MM.1S (cell line): ENCODE results near the gene HDX.

Source experiments
- DNase-seq: peaks from one replicate; pipeline ENCODE4 v3.0.0-alpha.2; 2015
- H2AFZ ChIP-seq: fragments of 300-600 bp; sonication (generic); 2 replicates; pipeline ENCODE4 v1.6.0; 2016; ENCODE audit warnings: antibody characterized with exemption, low read length
- H3F3A ChIP-seq: fragments of 300-600 bp; sonication (generic); 2 replicates; pipeline ENCODE4 v1.6.1; 2016; ENCODE audit warnings: mild to moderate bottlenecking, antibody characterized with exemption, low read length, moderate library complexity, mixed read lengths; ENCODE audit not compliant: insufficient read depth
- H3K27ac ChIP-seq: fragments of 300-600 bp; sonication (generic); 2 replicates; pipeline ENCODE4 v1.5.1; 2016; ENCODE audit warnings: mild to moderate bottlenecking, low read length
- H3K27me3 ChIP-seq: fragments of 300-600 bp; sonication (generic); replicated peaks from 2 replicates; pipeline ENCODE4 v1.6.0; 2016; ENCODE audit warnings: low read length; ENCODE audit not compliant: insufficient read depth
- H3K36me3 ChIP-seq: fragments of 300-600 bp; sonication (generic); replicated peaks from 2 replicates; pipeline ENCODE4 v1.6.1; 2016; ENCODE audit warnings: mild to moderate bottlenecking, low read length, mixed read lengths; ENCODE audit not compliant: insufficient read depth
- H3K4me1 ChIP-seq: fragments of 300-600 bp; sonication (generic); 2 replicates; pipeline ENCODE4 v1.6.1; 2016; ENCODE audit warnings: low read length, mixed read lengths
- H3K4me2 ChIP-seq: fragments of 300-600 bp; sonication (generic); 2 replicates; pipeline ENCODE4 v1.6.0; 2016; ENCODE audit warnings: low read depth, low read length
- H3K4me3 ChIP-seq: fragments of 300-600 bp; sonication (generic); 2 replicates; pipeline ENCODE4 v1.5.1; 2016; ENCODE audit warnings: low read length, mixed read lengths
- H3K79me2 ChIP-seq: fragments of 300-600 bp; sonication (generic); 2 replicates; pipeline ENCODE4 v1.6.1; 2016; ENCODE audit warnings: mixed run types, low read length, mixed read lengths
- H3K9ac ChIP-seq: fragments of 300-600 bp; sonication (generic); 2 replicates; pipeline ENCODE4 v1.6.1; 2016; ENCODE audit warnings: low read length, mixed read lengths
- H3K9me2 ChIP-seq: fragments of 300-600 bp; sonication (generic); replicated peaks from 2 replicates; pipeline ENCODE4 v1.6.1; 2016; ENCODE audit warnings: mild to moderate bottlenecking, low read length, mixed read lengths; ENCODE audit not compliant: insufficient read depth
- H3K9me3 ChIP-seq: fragments of 300-600 bp; sonication (generic); replicated peaks from 2 replicates; pipeline ENCODE4 v1.6.1; 2016; ENCODE audit warnings: mild to moderate bottlenecking, low read length, mixed read lengths; ENCODE audit not compliant: insufficient read depth
- H4K20me1 ChIP-seq: fragments of 300-600 bp; sonication (generic); 2 replicates; pipeline ENCODE4 v1.6.1; 2016; ENCODE audit warnings: mild to moderate bottlenecking, low read length, moderate library complexity, mixed read lengths; ENCODE audit not compliant: insufficient read depth
- EZH2 ChIP-seq: fragments of 300-600 bp; sonication (generic); optimal IDR thresholded peaks from 2 replicates; pipeline ENCODE3; 2017; ENCODE audit warnings: low read depth, mild to moderate bottlenecking, antibody characterized with exemption, low read length, mixed read lengths
- EZH2phosphoT487 ChIP-seq: fragments of 300-600 bp; sonication (generic); IDR thresholded peaks from 2 replicates; pipeline ENCODE4 v1.6.1; 2018; ENCODE audit warnings: antibody characterized with exemption, low read length
- TF ChIP-seq, protein P1 (sequence below): fragments of 300-600 bp; sonication (generic); IDR thresholded peaks from 2 replicates; pipeline ENCODE4 v1.5.1; 2016; ENCODE audit warnings: antibody characterized with exemption, low read length, mixed read lengths

HDX gene

GRCh38 chrX:84357296-84357695 is 145.0 kb downstream of the HDX start:
- no peaks in the 10 kb centered on the region for H3K9me3 ChIP-seq
- H3K4me2 ChIP-seq, result no peak overlapping the region
- no peaks in the 10 kb centered on the region for H4K20me1 ChIP-seq
- H3K79me2 ChIP-seq, result no peaks in the 10 kb centered on the region
- no peaks in the 10 kb centered on the region for H3K9me2 ChIP-seq
- no peaks in the 10 kb centered on the region for H3K4me1 ChIP-seq
- H3K4me3 ChIP-seq, result no peak overlapping the region
- no peak overlapping the region for H3K9ac ChIP-seq
- no peak overlapping the region for H3K27ac ChIP-seq
- no peaks in the 10 kb centered on the region for H3K27me3 ChIP-seq
- H2AFZ ChIP-seq, result no peak overlapping the region
- no peaks in the 10 kb centered on the region for H3F3A ChIP-seq
- TF ChIP-seq EZH2phosphoT487 (no peak), EZH2 (no peak)
- TF ChIP-seq, protein P1, sequence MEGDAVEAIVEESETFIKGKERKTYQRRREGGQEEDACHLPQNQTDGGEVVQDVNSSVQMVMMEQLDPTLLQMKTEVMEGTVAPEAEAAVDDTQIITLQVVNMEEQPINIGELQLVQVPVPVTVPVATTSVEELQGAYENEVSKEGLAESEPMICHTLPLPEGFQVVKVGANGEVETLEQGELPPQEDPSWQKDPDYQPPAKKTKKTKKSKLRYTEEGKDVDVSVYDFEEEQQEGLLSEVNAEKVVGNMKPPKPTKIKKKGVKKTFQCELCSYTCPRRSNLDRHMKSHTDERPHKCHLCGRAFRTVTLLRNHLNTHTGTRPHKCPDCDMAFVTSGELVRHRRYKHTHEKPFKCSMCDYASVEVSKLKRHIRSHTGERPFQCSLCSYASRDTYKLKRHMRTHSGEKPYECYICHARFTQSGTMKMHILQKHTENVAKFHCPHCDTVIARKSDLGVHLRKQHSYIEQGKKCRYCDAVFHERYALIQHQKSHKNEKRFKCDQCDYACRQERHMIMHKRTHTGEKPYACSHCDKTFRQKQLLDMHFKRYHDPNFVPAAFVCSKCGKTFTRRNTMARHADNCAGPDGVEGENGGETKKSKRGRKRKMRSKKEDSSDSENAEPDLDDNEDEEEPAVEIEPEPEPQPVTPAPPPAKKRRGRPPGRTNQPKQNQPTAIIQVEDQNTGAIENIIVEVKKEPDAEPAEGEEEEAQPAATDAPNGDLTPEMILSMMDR, result no peak
- H3K36me3 ChIP-seq, result no peaks in the 10 kb centered on the region
- DNase-seq, result no peak

DNA sequence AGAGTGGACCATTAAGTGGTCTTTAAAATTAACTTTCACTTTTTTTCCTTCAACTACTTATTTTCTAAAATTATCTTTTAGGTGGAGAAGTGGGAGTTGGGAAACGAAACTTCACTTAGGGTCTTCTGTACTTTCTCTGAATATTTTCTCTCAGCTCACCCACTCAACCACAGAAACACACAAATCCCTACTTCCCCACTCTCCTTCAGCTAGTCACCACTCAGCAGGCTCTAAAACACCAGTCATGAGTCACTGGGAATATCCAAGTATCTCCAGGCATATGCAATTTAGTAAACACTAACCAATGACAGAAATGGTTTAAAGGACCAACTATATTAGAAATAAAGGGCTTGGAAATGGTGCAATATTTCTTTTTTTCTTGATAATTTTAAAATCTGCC is 161.3 kb downstream of the HDX start:
- Histone ChIP-seq H3K27ac (no peak overlapping the region), H3K4me1 (no peaks in the 10 kb centered on the region), H3K9me2 (no peaks in the 10 kb centered on the region), H3K79me2 (no peaks in the 10 kb centered on the region), H2AFZ (no peak overlapping the region), H3K27me3 (no peaks in the 10 kb centered on the region), H3F3A (no peaks in the 10 kb centered on the region), H3K9ac (no peak overlapping the region), H3K4me3 (no peak overlapping the region), H4K20me1 (no peaks in the 10 kb centered on the region), H3K36me3 (no peaks in the 10 kb centered on the region), H3K4me2 (no peak overlapping the region), H3K9me3 (no peaks in the 10 kb centered on the region)
- TF ChIP-seq EZH2phosphoT487 (no peak), EZH2 (no peak)
- TF ChIP-seq, protein P1, result no peak
- no peak for DNase-seq

GRCh38 chrX:84339507-84340364 is 162.5 kb downstream of the HDX start:
- Histone ChIP-seq H3F3A (no peaks in the 10 kb centered on the region), H2AFZ (no peak overlapping the region), H3K27me3 (no peaks in the 10 kb centered on the region), H3K9me2 (no peaks in the 10 kb centered on the region), H3K27ac (no peak overlapping the region), H3K4me3 (no peak overlapping the region), H3K36me3 (no peaks in the 10 kb centered on the region), H4K20me1 (no peaks in the 10 kb centered on the region), H3K9me3 (no peaks in the 10 kb centered on the region), H3K4me1 (no peaks in the 10 kb centered on the region), H3K4me2 (no peak overlapping the region), H3K79me2 (no peaks in the 10 kb centered on the region), H3K9ac (no peak overlapping the region)
- DNase-seq, result peak; percentile 26
- TF ChIP-seq, protein P1, result peak; percentile 42
- TF ChIP-seq EZH2phosphoT487, result no peak
